Activated CD8-positive, alpha-beta memory T cell treated with anti-CD3 and anti-CD28 coated beads for 24 hours (primary cell): ENCODE data around the gene RRP12.
A peak's percentile ranks its signal among the peaks of the same experiment; 100 is the strongest.

Experiments used
- DNase-seq: peaks from one replicate; pipeline ENCODE4 v3.0.0-alpha.2; 2020

The RRP12 gene

DNA sequence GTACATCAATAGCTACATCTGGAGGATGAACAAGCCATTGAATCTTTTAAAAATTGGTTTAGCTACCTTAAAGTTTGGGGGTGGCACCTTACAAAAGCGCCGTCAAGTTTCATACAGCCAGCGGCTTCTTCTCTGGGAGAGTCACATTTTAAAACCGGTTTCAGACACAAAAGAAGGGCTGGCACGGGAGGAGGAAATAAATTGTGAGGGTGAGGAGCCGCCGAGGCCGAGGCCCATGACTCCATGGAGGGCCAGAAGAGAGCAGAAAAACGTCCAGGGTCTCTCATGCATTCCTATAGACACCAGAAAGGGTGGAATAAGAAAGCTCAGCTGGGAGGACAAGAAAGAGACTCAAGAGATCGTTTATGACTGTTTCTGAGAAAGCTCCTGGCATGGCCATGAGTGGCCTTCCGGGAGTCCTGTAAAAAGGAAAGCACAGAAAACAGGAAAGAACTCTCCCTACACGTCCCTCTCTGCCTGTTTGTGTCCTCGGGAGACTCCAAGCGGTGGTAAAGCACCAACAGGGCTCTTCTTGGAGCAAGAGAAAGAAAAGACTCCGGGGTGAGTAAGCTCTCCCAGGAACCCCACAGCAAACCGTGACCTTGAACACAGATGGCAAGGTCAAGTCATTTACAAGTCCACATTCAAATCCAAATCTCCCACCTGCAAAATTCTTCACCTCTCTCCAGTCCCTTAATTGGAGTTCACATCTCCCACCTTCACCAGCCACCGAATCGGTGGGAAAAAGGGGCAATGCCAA lies 68.4 kb downstream of the RRP12 start:
- DNase-seq, result no peak

- no peak for DNase-seq
Observed at GRCh38 chr10:97331153-97331703, 69.9 kb downstream of the RRP12 start.

GRCh38 chr10:97329766-97330165 lies 71.4 kb downstream of the RRP12 start:
- no peak for DNase-seq

GRCh38 chr10:97328646-97329453 lies 72.3 kb downstream of the RRP12 start:
- no peak for DNase-seq

GRCh38 chr10:97327348-97328294 lies 73.5 kb downstream of the RRP12 start:
- DNase-seq, result no peak

- no peak for DNase-seq
Observed at GRCh38 chr10:97325754-97326153, 75.4 kb downstream of the RRP12 start.

DNA sequence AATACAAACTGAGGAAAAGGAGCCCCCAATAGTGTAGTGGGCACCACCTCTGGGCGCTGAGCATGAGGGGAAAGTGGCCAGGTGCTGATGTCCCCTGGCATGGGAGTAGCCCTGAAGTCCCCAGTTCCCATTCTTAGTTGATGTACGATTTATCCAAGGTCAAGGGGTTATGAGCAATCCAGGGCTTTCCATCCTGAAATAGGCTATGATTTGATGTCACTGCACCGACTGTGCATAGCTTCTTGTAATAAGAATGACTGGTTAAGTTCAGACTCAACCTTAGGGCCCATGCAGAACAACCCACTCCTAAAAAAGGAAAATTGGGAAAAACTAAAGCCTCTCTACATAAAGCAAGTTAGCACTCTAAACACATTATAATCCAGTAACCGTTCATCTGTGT lies 77.6 kb downstream of the RRP12 start:
- no peak for DNase-seq

GRCh38 chr10:97321804-97322190 lies 79.3 kb downstream of the RRP12 start:
- DNase-seq, result no peak

- DNase-seq, result peak; percentile 64
Observed at GRCh38 chr10:97321032-97321803, 79.9 kb downstream of the RRP12 start.

GRCh38 chr10:97320480-97321031 lies 80.6 kb downstream of the RRP12 start:
- DNase-seq, result peak; percentile 76

DNA sequence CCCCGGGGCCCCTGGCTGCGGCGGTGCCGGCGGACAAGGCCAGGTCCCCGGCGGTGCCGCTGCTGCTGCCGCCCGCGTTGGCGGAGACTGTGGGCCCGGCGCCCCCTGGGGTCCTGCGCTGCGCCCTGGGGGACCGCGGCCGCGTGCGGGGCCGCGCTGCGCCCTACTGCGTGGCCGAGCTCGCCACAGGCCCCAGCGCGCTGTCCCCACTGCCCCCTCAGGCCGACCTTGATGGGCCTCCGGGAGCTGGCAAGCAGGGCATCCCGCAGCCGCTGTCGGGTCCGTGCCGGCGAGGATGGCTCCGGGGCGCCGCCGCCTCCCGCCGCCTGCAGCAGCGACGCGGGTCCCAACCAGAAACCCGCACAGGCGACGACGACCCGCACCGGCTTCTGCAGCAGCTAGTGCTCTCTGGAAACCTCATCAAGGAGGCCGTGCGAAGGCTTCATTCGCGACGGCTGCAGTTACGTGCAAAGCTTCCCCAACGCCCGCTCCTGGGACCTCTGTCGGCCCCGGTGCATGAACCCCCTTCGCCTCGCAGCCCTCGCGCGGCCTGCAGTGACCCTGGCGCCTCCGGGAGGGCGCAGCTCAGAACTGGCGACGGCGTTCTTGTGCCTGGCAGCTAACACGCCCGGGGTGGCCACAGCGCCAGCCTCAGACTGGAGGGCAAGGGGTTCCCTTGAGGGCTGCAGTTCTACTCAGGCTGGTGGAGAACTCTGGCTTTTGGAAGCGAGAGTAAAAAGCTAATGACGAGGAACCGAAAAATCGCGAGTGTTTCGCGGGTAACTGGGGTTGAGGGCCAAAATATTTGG lies 81.3 kb downstream of the RRP12 start:
- peak; percentile 85 for DNase-seq

DNA sequence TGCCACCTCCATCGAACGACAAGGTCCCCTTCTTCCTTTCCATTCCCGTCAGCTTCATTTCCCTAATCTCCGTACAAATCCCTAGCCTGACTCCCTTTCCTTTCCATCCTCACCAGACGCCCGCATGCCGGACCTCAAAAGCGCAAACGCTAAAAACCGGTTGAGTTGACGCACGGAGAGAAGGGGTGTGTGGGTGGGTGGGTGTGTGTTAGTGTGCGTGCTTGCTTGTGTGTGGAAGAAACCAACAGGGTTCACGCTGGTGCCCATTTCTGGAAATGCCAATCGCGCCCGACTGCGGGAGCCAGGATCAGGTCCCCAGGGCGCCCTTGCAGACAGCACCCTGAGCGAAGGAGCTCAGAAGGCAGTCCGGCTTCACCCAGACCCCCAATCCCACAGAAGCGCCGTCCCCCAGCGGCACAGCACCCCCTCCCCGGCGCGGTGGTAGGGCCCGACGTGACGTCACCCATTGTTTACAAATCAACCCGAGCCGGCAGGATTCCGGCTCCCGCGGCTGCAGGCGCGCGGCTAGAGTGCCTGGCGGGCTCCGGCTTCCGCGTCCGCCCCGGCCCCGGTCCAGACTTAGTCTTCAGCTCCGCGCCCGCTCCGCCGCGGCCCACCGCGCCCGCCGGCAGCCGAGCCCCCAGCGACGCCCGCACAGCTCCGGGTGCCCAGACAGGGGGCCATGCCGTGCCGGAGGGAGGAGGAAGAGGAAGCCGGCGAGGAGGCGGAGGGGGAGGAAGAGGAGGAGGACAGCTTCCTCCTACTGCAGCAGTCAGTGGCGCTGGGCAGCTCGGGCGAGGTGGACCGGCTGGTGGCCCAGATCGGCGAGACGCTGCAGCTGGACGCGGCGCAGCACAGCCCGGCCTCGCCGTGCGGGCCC lies 82.1 kb downstream of the RRP12 start, which contains the start of gene FRAT1:
Gene FRAT1, plus strand, starts transcription at position 500 of the 880 bp plus-strand sequence. Its CDS starts 183 bp downstream, at position 683.
- peak; percentile 98 for DNase-seq

DNA sequence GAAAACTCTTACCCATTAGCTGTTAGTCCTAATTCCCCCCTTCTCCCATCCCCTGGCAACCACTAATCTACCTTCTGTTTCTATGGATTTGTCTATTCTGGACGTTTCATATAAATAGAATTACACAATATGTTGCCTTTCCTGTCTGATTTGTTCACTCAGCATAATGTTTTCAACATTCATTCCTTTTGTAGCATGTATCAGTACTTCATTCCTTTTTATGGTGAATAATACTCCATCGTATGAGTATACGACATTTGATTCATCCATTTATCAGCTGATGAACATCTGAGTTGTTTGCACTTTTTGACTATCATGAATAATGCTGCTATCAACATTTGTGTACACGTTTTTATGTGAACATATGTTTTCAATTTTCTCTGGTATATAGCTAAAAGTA lies 86.5 kb downstream of the RRP12 start:
- DNase-seq, result no peak

DNA sequence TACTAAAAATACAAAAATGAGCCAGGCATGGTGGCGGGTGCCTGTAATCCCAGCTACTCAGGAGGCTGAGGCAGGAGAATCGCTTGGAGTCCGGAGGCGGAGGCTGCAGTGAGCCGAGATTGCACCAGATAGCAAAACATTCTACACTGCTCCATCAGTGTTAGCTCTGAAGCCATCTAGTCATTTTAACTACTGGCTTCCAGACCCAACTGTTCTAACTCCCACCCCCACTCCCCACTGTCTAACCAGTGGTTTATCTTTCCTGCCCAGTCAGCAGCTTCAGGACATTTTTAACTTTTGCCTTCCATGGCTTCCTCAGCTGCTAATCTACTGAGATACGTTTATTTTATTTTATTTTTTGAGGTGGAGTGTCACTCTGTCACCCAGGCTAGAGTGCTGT lies 88.2 kb downstream of the RRP12 start:
- DNase-seq, result no peak

GRCh38 chr10:97311111-97311626 lies 90.0 kb downstream of the RRP12 start:
- DNase-seq, result no peak

- DNase-seq, result no peak
Observed at GRCh38 chr10:97307866-97308780, 93.0 kb downstream of the RRP12 start.

DNA sequence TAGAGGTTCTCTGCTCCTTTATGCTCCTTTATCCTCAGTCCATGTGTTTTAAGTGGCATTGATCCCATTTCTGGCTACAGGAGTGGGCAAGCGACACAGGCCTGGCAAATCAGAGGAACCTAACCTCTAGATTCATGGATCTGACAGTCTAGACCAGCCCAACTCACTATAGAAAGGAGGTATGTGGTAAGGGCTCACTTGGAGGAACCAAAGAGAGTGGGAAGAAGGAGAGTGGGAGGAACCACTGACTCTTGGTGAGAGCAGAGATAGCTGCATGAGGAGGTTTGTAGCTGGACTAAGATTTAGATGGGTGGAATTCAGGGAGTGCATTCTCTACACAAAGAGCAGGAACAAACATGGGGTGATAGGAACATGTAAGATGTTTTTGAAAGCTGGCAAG lies 93.7 kb downstream of the RRP12 start:
- no peak for DNase-seq
